Loucy (cell line): Measurements from ENCODE around the gene CARD6.

Experiments
- CTCF ChIP-seq: fragments of 200-600 bp; sonication (generic); conservative IDR thresholded peaks from 2 replicates; pipeline ENCODE4 v1.5.1; 2014; ENCODE audit warnings: mild to moderate bottlenecking, antibody characterized with exemption, low read length
- EZH2phosphoT487 ChIP-seq: fragments of 200-600 bp; IDR thresholded peaks from 2 replicates; pipeline ENCODE4 v1.6.1; 2018; ENCODE audit warnings: antibody characterized with exemption, mild to moderate bottlenecking, moderate library complexity, borderline replicate concordance

- TF ChIP-seq CTCF (no peak; the same call in 1 of the 2 replicates), EZH2phosphoT487 (no peak)
Measured at GRCh38 chr5:40904994-40905306, 63.8 kb downstream of the CARD6 start.
